HG03097 (cell line): ENCODE results near the gene TCEA2.

Experiments used
- ATAC-seq: cut with Tn5 transposase; IDR thresholded peaks from one replicate; pipeline ENCODE4 v1.9.1; 2021; ENCODE audit not compliant: unreplicated experiment, low FRiP score

The TCEA2 gene

GRCh38 chr20:64062596-64063388 is at the start of gene TCEA2:
Gene TCEA2, plus strand, starts transcription at chr20:64063198. Its CDS starts 115 bp downstream, at chr20:64063313.
- ATAC-seq = peak; percentile 58

- ATAC-seq = no peak
Observed at GRCh38 chr20:64015635-64016034, 47.4 kb upstream of the TCEA2 start.

GRCh38 chr20:64021124-64021975 is 41.6 kb upstream of the TCEA2 start:
- ATAC-seq = no peak

- no peak for ATAC-seq
Observed at GRCh38 chr20:64022671-64023360, 40.2 kb upstream of the TCEA2 start.

GRCh38 chr20:64023361-64024140 is 39.4 kb upstream of the TCEA2 start:
- ATAC-seq = no peak

- no peak for ATAC-seq
Observed at GRCh38 chr20:64024141-64024990, 38.6 kb upstream of the TCEA2 start.

- no peak for ATAC-seq
Observed at GRCh38 chr20:64025101-64025825, 37.7 kb upstream of the TCEA2 start.

GRCh38 chr20:64025826-64026412 is 37.1 kb upstream of the TCEA2 start:
- ATAC-seq = no peak

GRCh38 chr20:64027981-64028685 is 34.9 kb upstream of the TCEA2 start:
- no peak for ATAC-seq

- ATAC-seq = no peak
Observed at GRCh38 chr20:64029293-64030117, 33.5 kb upstream of the TCEA2 start.

- ATAC-seq = no peak
Observed at GRCh38 chr20:64030371-64031134, 32.4 kb upstream of the TCEA2 start.

- ATAC-seq = no peak
Observed at GRCh38 chr20:64031822-64032314, 31.1 kb upstream of the TCEA2 start.

- no peak for ATAC-seq
Observed at GRCh38 chr20:64032706-64033624, 30.0 kb upstream of the TCEA2 start.

GRCh38 chr20:64033981-64034493 is 29.0 kb upstream of the TCEA2 start:
- ATAC-seq = no peak
